ENCODE data around the gene HAL. TPM values are rescaled to one million over a fixed set of nuclear protein-coding genes. Genes with fewer than 3 reads are reported as not detected.

Gene HAL
- total and polyA plus RNA-seq, 10 of the 15 experiments (the other 5 are each of a cell fraction or from before 2014, with no cell fraction given), result 0.04 to 0.45 (median 0.13) TPM; not detected in 1

- TF ChIP-seq ATF3 (IDR thresholded peaks at IDR 0.05; ENCODE audit: borderline replicate concordance, extremely low read depth, low read depth, low read length) (peak; percentile 51; the same call in 1 of the 2 replicates), SMAD5 (IDR thresholded peaks at IDR 0.05; ENCODE audit: low read depth) (no peak), IKZF1 (conservative IDR thresholded peaks at IDR 0.05) (peak; percentile 37; the same call in 1 of the 2 replicates), NFYB (IDR thresholded peaks at IDR 0.05; ENCODE audit: insufficient read depth, low read depth, low read length) (no peak), ZNF592 (IDR thresholded peaks at IDR 0.05) (no peak), CREM (IDR thresholded peaks at IDR 0.05; ENCODE audit: low read depth) (no peak), SREBF2 (IDR thresholded peaks at IDR 0.05; ENCODE audit: low read length) (no peak), HSF1 (IDR thresholded peaks at IDR 0.05; ENCODE audit: low read depth, low read length) (no peak), EZH2 (IDR thresholded peaks at IDR 0.05; ENCODE audit: borderline replicate concordance, control insufficient read depth, low read depth, low read length) (no peak), SIN3A (IDR thresholded peaks at IDR 0.05; ENCODE audit: low read depth, low read length) (no peak), ETV6 (conservative IDR thresholded peaks at IDR 0.05 in 1 of 2, IDR thresholded peaks at IDR 0.05 in 1 of 2; ENCODE audit: borderline replicate concordance in 1 of 2, low read depth in 1 of 2) (no peak), ZBTB40 (IDR thresholded peaks at IDR 0.05; ENCODE audit: borderline replicate concordance) (peak; percentile 88), ZNF217 (IDR thresholded peaks at IDR 0.05) (no peak), TBL1XR1 (IDR thresholded peaks at IDR 0.05; ENCODE audit: low read depth, low read length) (no peak), PML (IDR thresholded peaks at IDR 0.05; ENCODE audit: low read length) (no peak), BRCA1 (IDR thresholded peaks at IDR 0.05; ENCODE audit: low read depth, low read length) (no peak), RAD21 (IDR thresholded peaks at IDR 0.05; ENCODE audit: insufficient read depth, low read depth, low read length) (no peak), KDM1A (IDR thresholded peaks at IDR 0.05; ENCODE audit: borderline replicate concordance) (no peak)
Measured at GRCh38 chr12:95942524-95943329, 53.4 kb downstream of the HAL start, which contains the start of gene CCDC38 (continued).

Measured in GM12878 (cell line).